HCT116 (cell line): ENCODE data around the gene ITSN1. TPM values are rescaled to one million over a fixed set of nuclear protein-coding genes. Genes with fewer than 3 reads are reported as not detected.

Experiments
- ATAC-seq: fragments of 200-7000 bp; cut with Tn5 transposase; 2 replicates; pipeline ENCODE4 v1.9.1; 2020; ENCODE audit warnings: mild to moderate bottlenecking, moderate library complexity
- BruUV-seq: library from RNA; stranded (reverse); fragments of 400-500 nt; replicated peaks from 2 replicates; lab custom pipeline; 2021; lab: Mats Ljungman, UMichigan
- CTCF ChIA-PET: fragments of 300-600 bp; sonication (Branson Sonifier 250); formaldehyde crosslinking; loops from one replicate; lab custom pipeline; 2021; ENCODE audit warnings: antibody characterized with exemption; lab: Charles Lee
- POLR2A ChIA-PET: fragments of 300-600, 350-600 bp; sonication (Branson Sonifier 250); formaldehyde crosslinking; loops from one replicate; lab custom pipeline; 2021; ENCODE audit warnings: antibody characterized with exemption; lab: Charles Lee
- RAD21 ChIA-PET, 2 experiments: fragments of 300-600 bp; sonication (Branson Sonifier 250); formaldehyde crosslinking; loops; one replicate each; lab custom pipeline; 2023; ENCODE audit warnings: low total read pairs in 2 of 2; ENCODE audit not compliant: uncharacterized antibody in 2 of 2, unreplicated experiment in 2 of 2, low non-redundant PET in 1 of 2; lab: Charles Lee
- DNase-seq: peaks from one replicate; pipeline ENCODE4 v3.0.0-alpha.2; 2010; ENCODE audit warnings: low read depth, low spot score
- H2AFZ ChIP-seq: fragments of 200-600 bp; shearing (Covaris generic), sonication (generic); 2 replicates; pipeline ENCODE4 v1.6.1; 2017; ENCODE audit warnings: low read depth, mixed run types, mixed read lengths, antibody characterized with exemption, low read length; ENCODE audit not compliant: poor library complexity, severe bottlenecking
- H3K27ac ChIP-seq: 2 replicates; pipeline ENCODE4 v1.5.1; 2012; ENCODE audit warnings: low read depth, low read length
- H3K27me3 ChIP-seq: fragments of 200-600 bp; sonication (generic); 2 replicates; pipeline ENCODE4 v1.6.1; 2016; ENCODE audit warnings: mixed run types, low read length, mixed read lengths; ENCODE audit not compliant: insufficient read depth
- H3K36me3 ChIP-seq, 2 experiments: fragments of 200-500 bp in 1 of 2; fragments of 200-600 bp in 1 of 2; sonication (Bioruptor generic) in 1 of 2; sonication (generic) in 1 of 2; 2 replicates each; pipeline versions ENCODE4 v1.5.1 to v1.6.1; 2014 to 2016; ENCODE audit warnings: low read length in 2 of 2, inconsistent platforms in 1 of 2, mixed read lengths in 1 of 2, mixed run types in 1 of 2; ENCODE audit not compliant: insufficient read depth in 2 of 2, control insufficient read depth in 1 of 2
- H3K4me1 ChIP-seq, 2 experiments: fragments of 200-600 bp in 1 of 2; sonication (generic) in 1 of 2; 2 replicates each; pipeline versions ENCODE4 v1.5.1 to v1.6.1; 2012 to 2017; ENCODE audit warnings: low read length in 2 of 2, inconsistent platforms in 1 of 2, mild to moderate bottlenecking in 1 of 2, mixed read lengths in 1 of 2, mixed run types in 1 of 2, moderate library complexity in 1 of 2; ENCODE audit not compliant: insufficient read depth in 2 of 2, control insufficient read depth in 1 of 2
- H3K4me2 ChIP-seq: fragments of 200-600 bp; sonication (generic); 2 replicates; pipeline ENCODE4 v1.6.1; 2017; ENCODE audit warnings: mixed run types, low read length, mixed read lengths
- H3K4me3 ChIP-seq, 2 experiments: fragments of 200-600 bp in 1 of 2; sonication (generic) in 1 of 2; replicated peaks in 1 of 2; 2 replicates each; pipeline ENCODE4 v1.5.1; 2011 to 2016; ENCODE audit warnings: low read length in 2 of 2, control low read depth in 1 of 2, low read depth in 1 of 2, mild to moderate bottlenecking in 1 of 2, mixed read lengths in 1 of 2, mixed run types in 1 of 2
- H3K79me2 ChIP-seq: fragments of 200-600 bp; sonication (generic); 2 replicates; pipeline ENCODE4 v1.6.1; 2017; ENCODE audit warnings: mild to moderate bottlenecking, mixed run types, low read length, moderate library complexity, mixed read lengths; ENCODE audit not compliant: insufficient read depth
- H3K9ac ChIP-seq: fragments of 200-600 bp; sonication (generic); 2 replicates; pipeline ENCODE4 v1.6.1; 2016; ENCODE audit warnings: low read length, mixed read lengths
- H3K9me2 ChIP-seq: fragments of 200-600 bp; sonication (generic), shearing (Covaris generic); 2 replicates; pipeline ENCODE4 v1.6.1; 2017; ENCODE audit warnings: mixed run types, mild to moderate bottlenecking, moderate library complexity; ENCODE audit not compliant: insufficient read depth
- H3K9me3 ChIP-seq, 2 experiments: fragments of 200-500 bp in 1 of 2; fragments of 200-600 bp in 1 of 2; sonication (Bioruptor generic) in 1 of 2; sonication (generic) in 1 of 2; 2 replicates each; pipeline ENCODE4 v1.6.1; 2014 to 2017; ENCODE audit warnings: low read length in 2 of 2, mixed read lengths in 2 of 2, inconsistent platforms in 1 of 2, low read depth in 1 of 2, mild to moderate bottlenecking in 1 of 2, mixed run types in 1 of 2, moderate library complexity in 1 of 2; ENCODE audit not compliant: control insufficient read depth in 1 of 2, insufficient read depth in 1 of 2
- H4K20me1 ChIP-seq: fragments of 200-600 bp; sonication (generic), shearing (Covaris generic); 2 replicates; pipeline ENCODE4 v1.6.1; 2017; ENCODE audit warnings: mixed run types, mild to moderate bottlenecking, moderate library complexity; ENCODE audit not compliant: insufficient read depth
- CBX3 ChIP-seq: IDR thresholded peaks from 2 replicates; pipeline ENCODE4 v1.6.1; 2012; ENCODE audit warnings: low read depth
- CEBPB ChIP-seq: IDR thresholded peaks from 2 replicates; pipeline ENCODE4 v1.6.1; 2012; ENCODE audit warnings: low read depth
- ELF1 ChIP-seq: IDR thresholded peaks from 2 replicates; pipeline ENCODE4 v1.6.1; 2012; ENCODE audit warnings: low read depth, borderline replicate concordance
- EZH2 ChIP-seq: fragments of 200-600 bp; sonication (generic); IDR thresholded peaks from 2 replicates; pipeline ENCODE4 v1.6.1; 2017; ENCODE audit warnings: antibody characterized with exemption, mixed run types
- EZH2phosphoT487 ChIP-seq: fragments of 200-600 bp; IDR thresholded peaks from 2 replicates; pipeline ENCODE4 v1.6.1; 2018; ENCODE audit warnings: antibody characterized with exemption, borderline replicate concordance
- FOSL1 ChIP-seq: IDR thresholded peaks from 2 replicates; pipeline ENCODE4 v1.6.1; 2012; ENCODE audit warnings: low read depth
- JUND ChIP-seq: IDR thresholded peaks from 2 replicates; pipeline ENCODE4 v1.6.1; 2012
- POLR2A ChIP-seq: IDR thresholded peaks from 2 replicates; pipeline ENCODE4 v1.7.0; 2011; ENCODE audit warnings: borderline replicate concordance; ENCODE audit not compliant: insufficient read depth, insufficient read length; ENCODE audit errors: extremely low read depth
- RAD21 ChIP-seq: IDR thresholded peaks from 2 replicates; pipeline ENCODE4 v1.6.1; 2012; ENCODE audit warnings: low read depth, mild to moderate bottlenecking
- TCF7L2 ChIP-seq: IDR thresholded peaks from 2 replicates; pipeline ENCODE4 v1.7.0; 2011; ENCODE audit warnings: borderline replicate concordance, inconsistent platforms; ENCODE audit not compliant: insufficient read depth, insufficient read length; ENCODE audit errors: extremely low read depth
- YY1 ChIP-seq: IDR thresholded peaks from 2 replicates; pipeline ENCODE4 v1.6.1; 2011; ENCODE audit warnings: low read length, low read depth, moderate library complexity, mild to moderate bottlenecking; ENCODE audit not compliant: insufficient replicate concordance; ENCODE audit errors: extremely low read depth
- ZFX ChIP-seq: fragments of 450-650 bp; IDR thresholded peaks from 2 replicates; pipeline ENCODE4 v1.6.1; 2017
- ZNF274 ChIP-seq: fragments of 200-500 bp; sonication (Bioruptor generic); IDR thresholded peaks from 2 replicates; pipeline ENCODE4 v1.6.1; 2014; ENCODE audit warnings: mild to moderate bottlenecking, low read depth, low read length, inconsistent platforms
- intact Hi-C: fragments of 100-400 bp; cut with micrococcal nuclease; formaldehyde crosslinking; loops from 2 replicates; pipeline ENCODE4 v1.10.0; 2022
- total RNA-seq: library from RNA; stranded (reverse); gene quantifications from one replicate; pipeline ENCODE4 v1.2.1, GENCODE V29; 2021; ENCODE audit not compliant: unreplicated experiment
- TF ChIP-seq, protein P1 (sequence below): IDR thresholded peaks from 2 replicates; pipeline ENCODE4 v1.6.1; 2012
- TF ChIP-seq, protein P2 (sequence below), 3 experiments: fragments of 200-600 bp in 1 of 3; sonication (generic) in 1 of 3; IDR thresholded peaks in 2 of 3; conservative IDR thresholded peaks in 1 of 3; 2 replicates each; pipeline ENCODE4 v1.5.1; 2012 to 2017; ENCODE audit warnings: low read depth in 2 of 3, low read length in 2 of 3, antibody characterized with exemption in 1 of 3, borderline replicate concordance in 1 of 3, control low read depth in 1 of 3, mild to moderate bottlenecking in 1 of 3, mixed read lengths in 1 of 3, mixed run types in 1 of 3, moderate library complexity in 1 of 3; ENCODE audit not compliant: insufficient read depth in 1 of 3
- TF ChIP-seq, protein P3 (sequence below): IDR thresholded peaks from 2 replicates; pipeline ENCODE4 v1.6.1; 2012
- TF ChIP-seq, protein P4 (sequence below): IDR thresholded peaks from 2 replicates; pipeline ENCODE4 v1.6.1; 2012; ENCODE audit warnings: low read depth
- TF ChIP-seq, protein P5 (sequence below): IDR thresholded peaks from 2 replicates; pipeline ENCODE4 v1.6.1; 2011; ENCODE audit warnings: mild to moderate bottlenecking, low read length, moderate library complexity; ENCODE audit not compliant: insufficient replicate concordance; ENCODE audit errors: extremely low read depth

ITSN1 gene
- total RNA-seq, 1 experiment from 2014 or later = 25.8 TPM

DNA sequence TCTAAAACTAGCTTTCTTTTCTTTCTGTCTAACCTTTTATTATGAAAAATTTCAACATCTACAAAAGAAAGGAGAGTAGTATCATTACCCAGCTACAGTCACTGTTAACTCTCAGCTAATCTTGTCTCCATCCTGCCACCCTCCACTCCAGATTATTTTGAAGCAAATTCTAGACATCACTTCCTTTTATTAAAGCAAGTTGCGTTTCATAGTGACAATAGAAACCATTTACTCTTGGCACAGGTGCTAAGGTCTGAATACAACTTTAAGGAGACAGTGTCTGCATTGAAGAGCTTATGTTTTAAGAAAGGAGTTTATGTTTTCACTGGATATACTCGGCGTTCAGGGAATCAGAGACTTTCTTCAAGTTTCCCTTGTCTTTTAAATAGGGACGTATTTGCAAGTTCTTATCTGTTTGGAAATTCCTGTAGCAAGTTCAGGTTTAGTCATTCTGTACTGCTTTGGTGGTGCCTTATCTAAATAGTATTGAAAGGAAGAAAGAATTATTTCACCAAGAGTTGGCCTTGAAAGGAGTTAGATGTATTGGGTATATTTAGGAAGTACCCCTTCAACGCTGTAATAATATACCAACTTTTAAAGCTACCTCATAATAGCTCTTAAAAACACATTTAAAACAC is 42.7 kb downstream of the ITSN1 start:
- H3K4me2 ChIP-seq = peak overlapping the region; percentile 61
- no peak overlapping the region; the same call in 1 of the 2 replicates for H3K27ac ChIP-seq
- no peaks in the 10 kb centered on the region for H3K36me3 ChIP-seq
- ChIA-PET POLR2A (no interaction called here), CTCF (interaction anchor here (1.0 kb wide), 1 partner anchor 79 kb away, joined by 3 read pairs; no protein-coding TSS in a partner anchor), RAD21 (no interaction called here)
- no peak for DNase-seq
- no peaks in the 10 kb centered on the region for H4K20me1 ChIP-seq
- TF ChIP-seq FOSL1 = no peak
- TF ChIP-seq, protein P1, sequence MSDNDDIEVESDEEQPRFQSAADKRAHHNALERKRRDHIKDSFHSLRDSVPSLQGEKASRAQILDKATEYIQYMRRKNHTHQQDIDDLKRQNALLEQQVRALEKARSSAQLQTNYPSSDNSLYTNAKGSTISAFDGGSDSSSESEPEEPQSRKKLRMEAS = no peak
- TF ChIP-seq CEBPB = no peak
- no peak for TF ChIP-seq CBX3
- no peak for TF ChIP-seq EZH2
- TF ChIP-seq EZH2phosphoT487 = no peak
- TF ChIP-seq, protein P2, sequence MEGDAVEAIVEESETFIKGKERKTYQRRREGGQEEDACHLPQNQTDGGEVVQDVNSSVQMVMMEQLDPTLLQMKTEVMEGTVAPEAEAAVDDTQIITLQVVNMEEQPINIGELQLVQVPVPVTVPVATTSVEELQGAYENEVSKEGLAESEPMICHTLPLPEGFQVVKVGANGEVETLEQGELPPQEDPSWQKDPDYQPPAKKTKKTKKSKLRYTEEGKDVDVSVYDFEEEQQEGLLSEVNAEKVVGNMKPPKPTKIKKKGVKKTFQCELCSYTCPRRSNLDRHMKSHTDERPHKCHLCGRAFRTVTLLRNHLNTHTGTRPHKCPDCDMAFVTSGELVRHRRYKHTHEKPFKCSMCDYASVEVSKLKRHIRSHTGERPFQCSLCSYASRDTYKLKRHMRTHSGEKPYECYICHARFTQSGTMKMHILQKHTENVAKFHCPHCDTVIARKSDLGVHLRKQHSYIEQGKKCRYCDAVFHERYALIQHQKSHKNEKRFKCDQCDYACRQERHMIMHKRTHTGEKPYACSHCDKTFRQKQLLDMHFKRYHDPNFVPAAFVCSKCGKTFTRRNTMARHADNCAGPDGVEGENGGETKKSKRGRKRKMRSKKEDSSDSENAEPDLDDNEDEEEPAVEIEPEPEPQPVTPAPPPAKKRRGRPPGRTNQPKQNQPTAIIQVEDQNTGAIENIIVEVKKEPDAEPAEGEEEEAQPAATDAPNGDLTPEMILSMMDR (IDR thresholded peaks at IDR 0.05 in 2 of 3, conservative IDR thresholded peaks at IDR 0.05 in 1 of 3; ENCODE audit: borderline replicate concordance in 1 of 3, insufficient read depth in 1 of 3, low read depth in 2 of 3, low read length in 2 of 3) = no peak
- TF ChIP-seq RAD21 = no peak
- TF ChIP-seq, protein P3, sequence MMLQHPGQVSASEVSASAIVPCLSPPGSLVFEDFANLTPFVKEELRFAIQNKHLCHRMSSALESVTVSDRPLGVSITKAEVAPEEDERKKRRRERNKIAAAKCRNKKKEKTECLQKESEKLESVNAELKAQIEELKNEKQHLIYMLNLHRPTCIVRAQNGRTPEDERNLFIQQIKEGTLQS = no peak
- no peak for TF ChIP-seq TCF7L2
- TF ChIP-seq, protein P4, sequence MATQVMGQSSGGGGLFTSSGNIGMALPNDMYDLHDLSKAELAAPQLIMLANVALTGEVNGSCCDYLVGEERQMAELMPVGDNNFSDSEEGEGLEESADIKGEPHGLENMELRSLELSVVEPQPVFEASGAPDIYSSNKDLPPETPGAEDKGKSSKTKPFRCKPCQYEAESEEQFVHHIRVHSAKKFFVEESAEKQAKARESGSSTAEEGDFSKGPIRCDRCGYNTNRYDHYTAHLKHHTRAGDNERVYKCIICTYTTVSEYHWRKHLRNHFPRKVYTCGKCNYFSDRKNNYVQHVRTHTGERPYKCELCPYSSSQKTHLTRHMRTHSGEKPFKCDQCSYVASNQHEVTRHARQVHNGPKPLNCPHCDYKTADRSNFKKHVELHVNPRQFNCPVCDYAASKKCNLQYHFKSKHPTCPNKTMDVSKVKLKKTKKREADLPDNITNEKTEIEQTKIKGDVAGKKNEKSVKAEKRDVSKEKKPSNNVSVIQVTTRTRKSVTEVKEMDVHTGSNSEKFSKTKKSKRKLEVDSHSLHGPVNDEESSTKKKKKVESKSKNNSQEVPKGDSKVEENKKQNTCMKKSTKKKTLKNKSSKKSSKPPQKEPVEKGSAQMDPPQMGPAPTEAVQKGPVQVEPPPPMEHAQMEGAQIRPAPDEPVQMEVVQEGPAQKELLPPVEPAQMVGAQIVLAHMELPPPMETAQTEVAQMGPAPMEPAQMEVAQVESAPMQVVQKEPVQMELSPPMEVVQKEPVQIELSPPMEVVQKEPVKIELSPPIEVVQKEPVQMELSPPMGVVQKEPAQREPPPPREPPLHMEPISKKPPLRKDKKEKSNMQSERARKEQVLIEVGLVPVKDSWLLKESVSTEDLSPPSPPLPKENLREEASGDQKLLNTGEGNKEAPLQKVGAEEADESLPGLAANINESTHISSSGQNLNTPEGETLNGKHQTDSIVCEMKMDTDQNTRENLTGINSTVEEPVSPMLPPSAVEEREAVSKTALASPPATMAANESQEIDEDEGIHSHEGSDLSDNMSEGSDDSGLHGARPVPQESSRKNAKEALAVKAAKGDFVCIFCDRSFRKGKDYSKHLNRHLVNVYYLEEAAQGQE = no peak
- TF ChIP-seq POLR2A = no peak
- TF ChIP-seq JUND = no peak
- TF ChIP-seq, protein P5, sequence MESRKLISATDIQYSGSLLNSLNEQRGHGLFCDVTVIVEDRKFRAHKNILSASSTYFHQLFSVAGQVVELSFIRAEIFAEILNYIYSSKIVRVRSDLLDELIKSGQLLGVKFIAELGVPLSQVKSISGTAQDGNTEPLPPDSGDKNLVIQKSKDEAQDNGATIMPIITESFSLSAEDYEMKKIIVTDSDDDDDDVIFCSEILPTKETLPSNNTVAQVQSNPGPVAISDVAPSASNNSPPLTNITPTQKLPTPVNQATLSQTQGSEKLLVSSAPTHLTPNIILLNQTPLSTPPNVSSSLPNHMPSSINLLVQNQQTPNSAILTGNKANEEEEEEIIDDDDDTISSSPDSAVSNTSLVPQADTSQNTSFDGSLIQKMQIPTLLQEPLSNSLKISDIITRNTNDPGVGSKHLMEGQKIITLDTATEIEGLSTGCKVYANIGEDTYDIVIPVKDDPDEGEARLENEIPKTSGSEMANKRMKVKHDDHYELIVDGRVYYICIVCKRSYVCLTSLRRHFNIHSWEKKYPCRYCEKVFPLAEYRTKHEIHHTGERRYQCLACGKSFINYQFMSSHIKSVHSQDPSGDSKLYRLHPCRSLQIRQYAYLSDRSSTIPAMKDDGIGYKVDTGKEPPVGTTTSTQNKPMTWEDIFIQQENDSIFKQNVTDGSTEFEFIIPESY = no peak
- no peak for TF ChIP-seq ELF1
- no peak for TF ChIP-seq ZFX
- no peak for TF ChIP-seq YY1
- no peak for TF ChIP-seq ZNF274
- no peak overlapping the region for H2AFZ ChIP-seq
- H3K27me3 ChIP-seq = no peaks in the 10 kb centered on the region
- no peak overlapping the region for H3K4me3 ChIP-seq
- intact Hi-C loops = no loop called here
- peaks cover 70% of the 10 kb centered on the region for H3K79me2 ChIP-seq
- no peaks in the 10 kb centered on the region for H3K9me2 ChIP-seq
- peak overlapping the region; percentile 18; the same call in 1 of the 2 replicates for H3K9ac ChIP-seq
- H3K9me3 ChIP-seq = no peaks in the 10 kb centered on the region
- BruUV-seq = no TSS peak
- ATAC-seq = no peak
- peaks cover 43 to 58% of the 10 kb centered on the region in 2 experiments for H3K4me1 ChIP-seq
